ENCODE results near the gene TTC9B.

Gene TTC9B

DNA sequence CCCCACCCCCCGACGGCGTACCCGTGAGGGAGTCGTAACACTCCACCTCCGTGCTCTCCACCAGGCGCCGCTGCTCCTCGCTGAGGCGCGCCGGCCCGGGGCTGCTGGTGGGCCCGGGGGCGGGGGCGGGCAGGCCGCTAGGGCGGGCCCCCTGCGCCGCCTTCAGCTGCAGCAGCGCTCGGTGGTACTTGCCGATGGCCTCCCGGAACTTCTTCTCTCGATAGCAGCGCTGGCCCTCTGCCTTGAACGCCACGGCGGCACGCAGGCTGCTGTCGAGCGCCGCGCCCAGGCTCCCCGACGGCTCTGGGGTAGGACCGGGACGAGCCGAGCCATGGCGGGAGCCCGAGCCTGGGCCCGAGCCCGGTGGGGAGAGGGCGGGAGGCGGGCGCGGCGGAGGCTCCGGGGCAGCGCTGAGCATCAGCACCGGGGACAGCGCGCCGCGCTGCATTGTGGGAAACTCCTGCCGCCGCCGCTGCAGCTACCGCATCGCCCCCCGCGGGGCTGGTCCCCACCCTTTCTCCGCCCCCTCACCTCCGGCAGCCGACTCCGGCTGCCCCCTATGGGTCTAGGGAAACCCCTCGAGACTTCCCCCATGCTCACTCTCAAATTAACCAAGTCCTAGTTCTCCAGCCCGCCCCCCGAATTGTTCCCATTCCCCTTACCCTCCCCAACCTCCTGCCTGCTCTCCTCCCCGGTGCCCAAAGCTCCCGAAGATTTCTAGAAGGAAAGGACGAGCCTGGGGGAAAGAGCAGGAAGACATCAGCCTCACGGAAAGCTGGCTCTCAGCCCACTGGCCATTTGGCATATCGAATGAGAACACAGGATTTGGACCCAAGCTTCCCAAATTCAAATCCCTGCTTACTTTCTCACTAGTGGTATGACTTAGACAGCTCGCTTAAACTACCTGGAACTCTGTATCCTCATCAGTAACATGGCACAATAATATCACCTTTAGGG lies at the start of gene TTC9B:
TSS of gene TTC9B (minus strand) at position 451 of the 957 bp plus-strand sequence. CDS start at position 448, 3 bp downstream.
- no peak for DNase-seq (ENCODE audit: low spot score)

DNA sequence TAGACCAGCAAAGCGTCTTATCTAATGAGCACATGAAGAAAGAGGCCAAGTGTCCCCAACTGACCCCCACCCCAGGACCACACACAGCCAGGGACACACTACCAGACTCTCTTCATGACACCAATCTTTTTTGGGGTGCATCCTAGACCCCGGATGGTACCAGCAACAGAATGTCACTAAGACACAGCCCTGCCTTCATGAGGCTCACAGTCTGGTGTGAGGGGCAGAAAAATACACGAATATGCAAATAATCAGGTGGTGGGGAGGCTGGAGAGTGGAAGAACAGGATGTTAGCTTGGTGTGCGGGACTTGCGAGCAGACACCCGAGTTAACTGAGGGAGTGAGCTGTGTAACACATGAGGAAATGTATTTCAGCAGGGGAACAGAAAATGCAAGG lies 49.4 kb upstream of the TTC9B start:
- no peak for DNase-seq (ENCODE audit: low spot score)

GRCh38 chr19:40266912-40267600 lies 48.9 kb upstream of the TTC9B start:
- no peak for DNase-seq (ENCODE audit: low spot score)

DNA sequence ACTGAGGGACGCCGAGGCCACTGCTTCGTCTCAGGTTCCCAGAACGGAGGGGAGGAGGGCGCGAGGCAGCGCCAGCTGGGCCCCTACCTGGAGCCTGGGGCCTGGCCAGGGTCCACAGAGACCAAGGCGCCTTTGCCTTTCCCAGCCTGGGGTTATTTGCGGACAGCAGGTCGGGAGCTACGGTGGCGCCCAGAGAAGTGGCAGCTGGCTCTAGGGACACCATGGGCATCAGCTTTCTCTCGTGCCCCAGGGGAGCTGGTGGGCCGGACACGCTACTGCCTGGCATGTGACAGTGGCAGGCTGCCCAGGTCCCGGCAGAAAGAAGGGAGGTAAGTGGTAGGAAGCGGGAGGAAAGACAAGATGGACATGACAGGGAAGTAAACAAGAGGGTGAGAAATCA lies 47.9 kb upstream of the TTC9B start:
- no peak for DNase-seq (ENCODE audit: low spot score)

GRCh38 chr19:40265763-40266099 lies 47.5 kb upstream of the TTC9B start:
- no peak for DNase-seq (ENCODE audit: low spot score)

DNA sequence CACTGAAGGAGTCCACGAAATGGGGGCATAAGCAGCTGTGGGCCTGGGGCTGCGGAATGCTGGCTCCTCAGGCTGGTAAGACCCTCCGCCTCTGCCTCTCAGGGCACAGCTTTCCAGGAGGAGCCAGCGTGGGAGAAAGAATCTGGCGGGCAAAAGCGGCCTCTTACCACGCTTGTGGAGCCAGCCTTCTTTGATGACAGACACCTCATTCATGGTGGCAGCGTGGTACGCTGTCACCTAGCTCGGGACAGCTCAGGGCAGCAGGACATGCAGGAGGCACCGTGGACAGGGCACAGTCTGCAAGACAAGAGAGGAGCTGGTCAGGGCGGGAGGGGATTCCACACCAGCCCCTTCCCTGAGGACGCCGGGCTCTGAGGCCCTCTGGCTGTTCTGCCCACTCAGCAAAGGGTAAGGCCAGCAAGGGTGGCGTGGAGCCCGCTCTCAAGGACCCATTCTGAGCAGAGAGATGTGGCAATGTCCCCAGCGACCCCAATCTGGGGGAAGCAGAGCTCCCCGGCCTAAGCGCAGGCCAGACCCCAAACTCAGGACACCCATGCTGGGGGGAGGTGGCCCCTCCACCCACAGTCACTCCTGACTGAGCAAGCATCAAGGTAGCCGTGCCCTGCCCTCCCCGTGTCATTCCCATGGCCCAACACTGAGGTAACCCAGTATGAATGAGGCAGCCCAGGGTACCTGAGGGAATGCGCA lies 47.0 kb upstream of the TTC9B start:
- DNase-seq (ENCODE audit: low spot score), result no peak

DNA sequence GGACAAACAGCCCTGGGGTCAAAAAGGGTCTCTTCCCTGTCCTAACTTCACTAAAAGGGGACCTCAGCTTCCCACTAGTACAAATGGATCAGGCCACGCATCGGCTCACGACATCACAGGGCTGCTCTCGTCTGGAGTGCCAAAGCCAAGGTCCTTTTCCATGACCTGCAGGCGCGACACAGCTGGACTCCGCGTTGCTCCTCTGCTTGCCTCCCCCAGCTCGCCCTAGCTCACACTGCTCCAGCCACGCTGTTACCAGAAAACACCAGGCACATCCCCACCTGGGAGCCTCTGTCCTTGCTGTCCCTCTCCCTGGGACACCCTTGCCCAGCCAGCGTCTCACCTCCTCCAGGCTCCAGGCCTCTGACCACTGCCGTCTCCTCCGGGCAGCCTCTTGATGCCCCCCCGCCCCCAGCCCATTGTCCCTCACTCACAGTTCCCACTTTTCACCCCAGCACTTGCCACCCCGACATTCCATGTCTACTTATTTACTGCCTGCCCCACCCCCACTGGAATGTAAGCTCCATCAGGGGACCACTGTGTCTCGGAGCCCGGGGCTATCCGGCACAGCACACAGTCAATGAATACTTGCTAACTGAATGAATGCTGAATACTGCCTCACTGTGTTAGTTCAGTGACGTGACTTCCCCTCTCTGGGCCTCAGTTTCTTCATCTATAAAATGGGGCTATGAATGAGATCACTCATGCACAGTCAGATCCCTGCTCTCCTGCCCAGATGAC lies 46.3 kb upstream of the TTC9B start:
- no peak for DNase-seq (ENCODE audit: low spot score)

GRCh38 chr19:40263440-40264313 lies 45.5 kb upstream of the TTC9B start:
- DNase-seq (ENCODE audit: low spot score), result no peak

DNA sequence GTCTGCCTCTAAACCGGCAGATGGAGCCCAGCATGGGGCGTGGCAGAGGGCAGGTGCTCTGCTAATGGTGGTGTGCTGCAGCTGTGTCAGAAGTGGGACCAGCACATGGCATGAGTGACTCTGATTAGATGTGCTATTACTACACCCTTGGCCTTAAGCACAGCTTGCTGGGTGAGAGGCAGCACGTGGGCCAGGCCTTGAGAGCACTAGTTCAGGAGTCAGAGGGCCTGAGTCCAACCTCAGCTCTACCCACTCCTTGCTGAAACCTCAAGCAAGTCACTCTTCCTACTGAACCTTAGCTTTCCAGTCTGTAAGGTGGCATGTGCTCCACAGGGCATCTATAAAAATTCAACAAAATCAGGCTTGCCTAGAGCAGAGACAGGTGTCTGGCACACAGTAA lies 44.2 kb upstream of the TTC9B start:
- no peak for DNase-seq (ENCODE audit: low spot score)

- DNase-seq (ENCODE audit: low spot score), result no peak
Measured at GRCh38 chr19:40261631-40262030, 43.4 kb upstream of the TTC9B start.

- DNase-seq (ENCODE audit: low spot score), result no peak
Measured at GRCh38 chr19:40257096-40257517, 38.9 kb upstream of the TTC9B start.

GRCh38 chr19:40256512-40256911 lies 38.3 kb upstream of the TTC9B start:
- DNase-seq (ENCODE audit: low spot score), result no peak

- DNase-seq (ENCODE audit: low spot score), result no peak
Measured at GRCh38 chr19:40255619-40256166, 37.5 kb upstream of the TTC9B start.

DNA sequence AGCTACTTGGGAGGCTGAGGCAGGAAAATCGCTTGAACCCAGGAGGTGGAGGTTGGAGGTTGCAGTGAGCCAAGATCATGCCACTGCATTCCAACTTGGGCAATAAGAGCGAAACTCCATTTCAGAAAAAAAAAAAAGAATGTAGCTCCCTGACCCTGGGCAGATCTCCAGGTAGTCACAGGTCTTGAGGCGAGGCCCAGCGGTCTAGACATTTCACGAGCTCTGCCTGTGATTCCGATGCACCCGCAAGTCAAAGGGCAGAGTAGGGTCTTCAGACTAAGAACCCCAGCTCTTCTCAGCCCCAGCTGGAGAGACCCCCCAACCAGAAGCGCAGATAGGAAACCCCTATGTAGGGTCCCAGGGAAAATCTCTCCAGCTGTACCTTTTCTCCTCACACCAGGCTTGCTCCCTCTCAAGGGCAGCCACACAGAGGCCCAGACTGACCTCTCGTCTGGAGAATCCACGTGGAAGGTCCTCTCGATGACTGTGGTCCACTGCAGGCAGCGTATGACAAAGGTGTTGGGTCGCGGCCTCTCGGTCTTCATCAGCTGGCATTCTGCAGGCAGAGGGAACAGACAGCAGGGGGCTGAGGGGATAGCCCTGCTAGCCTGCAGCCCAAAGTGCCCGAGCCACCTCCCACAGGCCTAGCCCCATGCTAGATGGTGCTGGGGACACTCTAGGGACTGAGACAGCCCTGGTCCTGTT lies 36.7 kb upstream of the TTC9B start:
- DNase-seq (ENCODE audit: low spot score), result no peak

DNA sequence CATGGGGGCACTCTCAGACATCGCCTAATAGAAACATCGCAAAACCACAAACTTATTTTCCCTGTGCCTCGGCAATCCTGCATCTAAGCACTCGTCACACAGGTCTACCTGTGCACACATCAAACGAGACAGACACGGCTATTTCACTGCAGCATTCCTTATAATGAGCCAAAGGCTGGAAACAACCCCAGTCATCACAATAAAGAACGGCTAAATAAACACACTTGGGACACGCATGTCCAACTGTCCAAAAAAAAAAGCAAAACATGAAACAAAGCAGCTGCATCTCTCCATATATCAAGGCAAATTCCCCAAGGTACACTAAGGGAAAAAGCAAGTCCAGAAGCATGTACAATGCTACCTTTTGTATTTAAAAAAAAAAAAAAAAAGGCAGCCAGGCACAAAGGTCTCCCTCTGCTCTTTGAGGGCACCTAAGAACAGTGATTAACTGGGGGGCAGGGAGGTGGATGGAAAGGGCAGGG lies 35.5 kb upstream of the TTC9B start:
- no peak for DNase-seq (ENCODE audit: low spot score)

DNA sequence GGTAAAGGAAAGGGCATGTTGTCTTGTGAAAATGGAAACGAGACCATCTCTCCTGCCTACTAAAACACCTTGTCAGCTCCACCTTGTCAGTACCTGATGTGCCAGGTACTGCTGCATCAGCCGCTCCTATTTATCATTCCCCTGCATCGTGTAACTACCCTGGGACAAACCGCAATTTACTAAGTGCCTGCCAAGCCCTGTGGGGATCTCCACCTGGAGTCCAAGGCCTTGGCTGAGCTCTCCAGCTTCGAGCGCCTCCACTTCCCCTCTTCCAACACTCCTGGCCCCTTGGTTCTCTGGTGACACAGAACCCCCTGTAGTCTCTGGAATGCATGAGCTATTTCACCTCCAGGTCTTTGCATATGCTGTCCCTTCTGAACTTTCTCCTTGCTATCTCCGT lies 34.2 kb upstream of the TTC9B start:
- DNase-seq (ENCODE audit: low spot score), result no peak

- DNase-seq (ENCODE audit: low spot score), result no peak
Measured at GRCh38 chr19:40251991-40252390, 33.8 kb upstream of the TTC9B start.

- no peak for DNase-seq (ENCODE audit: low spot score)
Measured at GRCh38 chr19:40251244-40251643, 33.1 kb upstream of the TTC9B start.

- DNase-seq (ENCODE audit: low spot score), result no peak
Measured at GRCh38 chr19:40249781-40250180, 31.6 kb upstream of the TTC9B start.

GRCh38 chr19:40249201-40249600 lies 31.0 kb upstream of the TTC9B start:
- DNase-seq (ENCODE audit: low spot score), result no peak
